WTC11 (cell line): ENCODE results near the gene SLC39A2. TPM values are rescaled to one million over a fixed set of nuclear protein-coding genes. Genes with fewer than 3 reads are reported as not detected.

Experiments used
- microRNA-seq: library from miRNA; unstranded; fragments of <30 nt; microRNA quantifications from one replicate; pipeline ENCODE4 v1.2.0, GENCODE V29; 2022; ENCODE audit warnings: borderline number of aligned reads
- total RNA-seq: library from RNA; stranded (reverse); gene quantifications from 3 replicates; pipeline ENCODE4 v1.2.3, GENCODE V29; 2021

Gene SLC39A2
- total RNA-seq, 1 experiment from 2014 or later: not detected

Small RNAs within 50 kb of the gene (microRNA-seq; reads per million reads assigned to microRNA genes)
- gene MIR6717: not detected

Other genes starting within 250 kb of the SLC39A2 start
- not detected in 3 replicates for gene EDDM3B, start 230.9 kb upstream of the SLC39A2 start, total RNA-seq
- gene RNASE6, start 218.0 kb upstream of the SLC39A2 start, total RNA-seq: 0.18 to 0.37 TPM (median 0.18 TPM) in 3 replicates
- 3.4 to 6.2 TPM (median 4.7 TPM) in 3 replicates for gene RNASE1, start 196.4 kb upstream of the SLC39A2 start, total RNA-seq
- not detected in 3 replicates for gene RNASE3, start 107.9 kb upstream of the SLC39A2 start, total RNA-seq
- gene RNASE2, start 43.8 kb upstream of the SLC39A2 start, total RNA-seq: not detected in 3 replicates
- gene METTL17, start 9.3 kb upstream of the SLC39A2 start, total RNA-seq: 79.5 to 98.1 TPM (median 90.8 TPM) in 3 replicates
- gene NDRG2, start 25.8 kb downstream of the SLC39A2 start, total RNA-seq: 28.5 to 32.2 TPM (median 30.1 TPM) in 3 replicates
- 0.35 to 0.60 TPM in 2 of 3 replicates, not detected in the other for gene TPPP2, start 30.9 kb downstream of the SLC39A2 start, total RNA-seq
- not detected in 3 replicates for gene RNASE13, start 35.5 kb downstream of the SLC39A2 start, total RNA-seq
- gene RNASE7, start 43.1 kb downstream of the SLC39A2 start, total RNA-seq: not detected in 3 replicates
- gene RNASE8, start 58.5 kb downstream of the SLC39A2 start, total RNA-seq: not detected in 3 replicates
- gene ARHGEF40, start 71.0 kb downstream of the SLC39A2 start, total RNA-seq: 58.6 to 74.2 TPM (median 58.8 TPM) in 3 replicates
- 149 to 154 TPM (median 149 TPM) in 3 replicates for gene ZNF219, start 99.4 kb downstream of the SLC39A2 start, total RNA-seq
- 1.7 to 2.2 TPM (median 1.9 TPM) in 3 replicates for gene TMEM253, start 101.8 kb downstream of the SLC39A2 start, total RNA-seq
- not detected in 3 replicates for gene OR5AU1, start 156.8 kb downstream of the SLC39A2 start, total RNA-seq